MM.1S (cell line): Measurements from ENCODE around the gene ZNF45.

Source experiments
- EZH2 ChIP-seq: fragments of 300-600 bp; sonication (generic); optimal IDR thresholded peaks from 2 replicates; pipeline ENCODE3; 2017; ENCODE audit warnings: low read depth, mild to moderate bottlenecking, antibody characterized with exemption, low read length, mixed read lengths
- EZH2phosphoT487 ChIP-seq: fragments of 300-600 bp; sonication (generic); IDR thresholded peaks from 2 replicates; pipeline ENCODE4 v1.6.1; 2018; ENCODE audit warnings: antibody characterized with exemption, low read length
- TF ChIP-seq, protein P1 (sequence below): fragments of 300-600 bp; sonication (generic); IDR thresholded peaks from 2 replicates; pipeline ENCODE4 v1.5.1; 2016; ENCODE audit warnings: antibody characterized with exemption, low read length, mixed read lengths

DNA sequence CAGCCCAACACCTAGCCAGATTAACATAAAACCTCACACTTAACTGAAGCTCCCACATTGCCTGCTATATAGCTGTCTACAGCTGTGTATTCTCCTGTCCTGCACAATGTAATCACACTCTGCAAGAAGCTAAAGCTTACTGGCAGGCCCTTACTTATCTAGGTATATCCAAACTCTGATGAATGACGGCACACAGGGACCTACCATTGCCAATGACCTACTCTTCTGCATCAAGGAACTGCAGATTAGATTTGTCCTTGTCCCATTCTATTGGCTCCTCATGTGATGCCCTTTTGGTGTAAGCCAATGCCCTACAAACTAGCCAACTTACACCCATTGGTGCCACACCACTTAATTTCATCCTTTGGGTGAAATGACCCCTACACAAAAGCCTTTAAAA, 26.4 kb downstream of the ZNF45 start:
- TF ChIP-seq, protein P1, sequence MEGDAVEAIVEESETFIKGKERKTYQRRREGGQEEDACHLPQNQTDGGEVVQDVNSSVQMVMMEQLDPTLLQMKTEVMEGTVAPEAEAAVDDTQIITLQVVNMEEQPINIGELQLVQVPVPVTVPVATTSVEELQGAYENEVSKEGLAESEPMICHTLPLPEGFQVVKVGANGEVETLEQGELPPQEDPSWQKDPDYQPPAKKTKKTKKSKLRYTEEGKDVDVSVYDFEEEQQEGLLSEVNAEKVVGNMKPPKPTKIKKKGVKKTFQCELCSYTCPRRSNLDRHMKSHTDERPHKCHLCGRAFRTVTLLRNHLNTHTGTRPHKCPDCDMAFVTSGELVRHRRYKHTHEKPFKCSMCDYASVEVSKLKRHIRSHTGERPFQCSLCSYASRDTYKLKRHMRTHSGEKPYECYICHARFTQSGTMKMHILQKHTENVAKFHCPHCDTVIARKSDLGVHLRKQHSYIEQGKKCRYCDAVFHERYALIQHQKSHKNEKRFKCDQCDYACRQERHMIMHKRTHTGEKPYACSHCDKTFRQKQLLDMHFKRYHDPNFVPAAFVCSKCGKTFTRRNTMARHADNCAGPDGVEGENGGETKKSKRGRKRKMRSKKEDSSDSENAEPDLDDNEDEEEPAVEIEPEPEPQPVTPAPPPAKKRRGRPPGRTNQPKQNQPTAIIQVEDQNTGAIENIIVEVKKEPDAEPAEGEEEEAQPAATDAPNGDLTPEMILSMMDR = no peak
- no peak for TF ChIP-seq EZH2phosphoT487
- TF ChIP-seq EZH2 = no peak
